ENCODE measurements around the gene PALLD.

DNA sequence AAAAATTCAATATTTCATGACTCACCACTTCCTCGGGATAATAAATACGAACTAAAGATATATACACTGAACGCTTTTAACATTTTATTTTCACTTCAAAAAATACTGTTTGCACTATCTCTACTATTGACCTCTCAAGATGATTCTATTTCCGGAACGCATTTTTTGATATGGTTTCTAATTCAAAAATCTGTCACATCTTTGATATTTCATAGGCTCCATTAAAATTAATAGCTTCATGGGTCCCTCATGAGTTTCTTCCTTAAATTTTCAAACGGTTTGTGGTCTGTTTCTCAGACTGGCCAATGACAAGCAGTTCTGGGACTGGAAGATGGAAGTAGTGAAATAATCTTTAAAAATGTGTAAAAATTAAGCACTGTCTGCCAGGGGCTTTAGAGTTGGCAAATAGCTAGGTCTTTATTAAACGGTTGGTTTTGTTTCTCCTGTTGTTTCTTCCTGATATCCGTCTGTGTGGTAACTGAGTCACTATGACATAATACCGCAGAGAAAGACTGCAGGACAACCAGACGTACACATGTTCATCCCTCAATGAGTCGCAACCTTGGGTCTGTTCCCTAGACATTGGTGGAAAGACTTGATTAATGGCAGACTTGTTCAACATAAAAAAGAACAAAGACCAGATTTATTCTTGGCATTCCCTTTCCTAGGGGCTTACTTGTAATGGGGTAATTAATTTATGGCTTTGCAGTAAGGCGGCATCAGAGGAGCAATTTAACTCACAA is 133.8 kb downstream of the PALLD start:
- TF ChIP-seq, protein P1, sequence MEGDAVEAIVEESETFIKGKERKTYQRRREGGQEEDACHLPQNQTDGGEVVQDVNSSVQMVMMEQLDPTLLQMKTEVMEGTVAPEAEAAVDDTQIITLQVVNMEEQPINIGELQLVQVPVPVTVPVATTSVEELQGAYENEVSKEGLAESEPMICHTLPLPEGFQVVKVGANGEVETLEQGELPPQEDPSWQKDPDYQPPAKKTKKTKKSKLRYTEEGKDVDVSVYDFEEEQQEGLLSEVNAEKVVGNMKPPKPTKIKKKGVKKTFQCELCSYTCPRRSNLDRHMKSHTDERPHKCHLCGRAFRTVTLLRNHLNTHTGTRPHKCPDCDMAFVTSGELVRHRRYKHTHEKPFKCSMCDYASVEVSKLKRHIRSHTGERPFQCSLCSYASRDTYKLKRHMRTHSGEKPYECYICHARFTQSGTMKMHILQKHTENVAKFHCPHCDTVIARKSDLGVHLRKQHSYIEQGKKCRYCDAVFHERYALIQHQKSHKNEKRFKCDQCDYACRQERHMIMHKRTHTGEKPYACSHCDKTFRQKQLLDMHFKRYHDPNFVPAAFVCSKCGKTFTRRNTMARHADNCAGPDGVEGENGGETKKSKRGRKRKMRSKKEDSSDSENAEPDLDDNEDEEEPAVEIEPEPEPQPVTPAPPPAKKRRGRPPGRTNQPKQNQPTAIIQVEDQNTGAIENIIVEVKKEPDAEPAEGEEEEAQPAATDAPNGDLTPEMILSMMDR (IDR thresholded peaks at IDR 0.05): no peak
- TF ChIP-seq POLR2A (IDR thresholded peaks at IDR 0.05): no peak
- no peak for TF ChIP-seq POLR2AphosphoS5 (IDR thresholded peaks at IDR 0.05)

All from sigmoid colon (tissue), 4 donors.